NCI-H2029 (cell line): ENCODE data around the gene SUCO.

Experiments used
- DNase-seq: peaks from one replicate; lab custom pipeline; 2025; lab: John Stamatoyannopoulos, UW

Gene SUCO

GRCh38 chr1:172515436-172515835, 17.5 kb upstream of the SUCO start:
- DNase-seq = no peak

DNA sequence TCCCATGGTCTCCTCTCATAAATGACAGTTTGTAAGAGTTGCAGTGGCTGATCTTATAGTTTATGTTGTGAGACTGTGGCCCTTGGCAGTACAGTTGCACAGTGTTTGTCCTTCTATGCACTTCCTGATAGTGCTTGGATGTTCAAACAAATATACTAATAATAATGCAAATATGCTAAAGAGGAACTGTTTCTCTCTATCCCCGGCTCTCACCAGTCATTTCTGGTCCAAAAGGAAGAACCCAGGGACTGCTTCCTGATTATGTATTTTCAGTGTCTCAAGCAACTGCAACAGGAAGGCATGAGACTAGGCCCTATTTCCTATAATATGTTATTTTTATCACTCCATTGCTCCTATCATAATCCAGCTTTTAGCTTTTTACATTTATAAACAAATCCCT, 17.0 kb upstream of the SUCO start:
- no peak for DNase-seq

DNA sequence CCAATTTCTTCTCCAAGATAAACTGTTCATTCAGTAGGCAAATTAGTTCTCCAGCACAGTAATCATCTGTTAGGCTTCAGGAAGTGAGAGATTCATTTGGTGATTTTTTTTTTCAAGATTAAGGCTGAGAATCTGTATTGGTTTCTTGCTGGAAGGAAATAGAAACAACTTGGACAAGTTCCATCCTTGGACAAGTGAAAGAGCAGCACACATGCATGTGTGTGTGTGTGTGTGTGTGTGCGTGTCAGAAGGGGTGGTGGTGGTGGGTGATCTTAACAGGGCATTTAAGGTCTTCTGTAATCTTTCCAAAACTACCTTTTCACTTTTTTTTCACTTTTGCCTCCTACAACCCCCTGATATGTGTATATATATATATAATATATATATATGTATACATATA, 15.9 kb upstream of the SUCO start:
- no peak for DNase-seq

DNA sequence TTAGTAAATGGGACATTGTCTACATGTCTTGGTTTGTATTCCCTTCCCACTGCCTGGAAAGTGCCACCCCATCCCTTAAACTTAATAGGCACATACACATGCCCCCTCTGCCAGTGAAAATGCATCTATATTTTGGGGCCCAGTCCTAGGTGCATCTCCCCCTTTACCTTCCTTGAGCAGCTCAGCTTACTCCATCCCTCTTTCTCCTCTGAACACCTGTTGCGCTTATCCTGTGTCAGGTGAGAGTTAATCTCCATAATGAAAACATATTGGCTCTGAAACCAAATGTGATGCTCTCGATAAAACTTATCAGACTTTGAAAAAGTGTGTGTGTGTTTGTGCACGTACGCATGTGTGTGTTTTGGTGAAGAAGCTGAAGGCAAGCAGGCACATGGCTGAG, 15.4 kb upstream of the SUCO start:
- no peak for DNase-seq

- DNase-seq = no peak
These were observed 3.6 kb upstream of the SUCO start for GRCh38 chr1:172529304-172529703.

DNA sequence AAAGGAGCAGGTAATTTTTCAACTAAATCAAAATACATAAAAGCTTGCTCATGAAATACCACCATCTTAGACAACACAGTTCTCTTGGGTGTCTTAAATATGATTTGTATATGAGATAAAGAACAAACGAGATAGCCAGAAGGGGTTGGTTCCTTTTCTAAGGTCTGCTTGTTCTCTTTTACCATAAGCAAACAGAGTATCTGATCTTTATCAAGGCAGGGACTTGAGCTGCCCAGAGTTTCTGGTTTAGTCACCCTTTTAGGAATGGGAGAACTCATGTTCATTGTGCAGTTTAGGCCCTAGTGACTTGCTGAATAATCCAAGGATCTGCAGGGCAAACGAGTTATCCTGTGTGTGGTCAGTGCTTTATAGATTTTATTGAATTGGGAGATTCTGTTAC, 3.0 kb upstream of the SUCO start:
- DNase-seq = no peak

GRCh38 chr1:172531412-172532182, 1.4 kb upstream of the SUCO start:
- no peak for DNase-seq

- DNase-seq = peak; percentile 87
These were observed 709 bp upstream of the SUCO start for GRCh38 chr1:172532183-172532699.

GRCh38 chr1:172533513-172534151, 682 bp downstream of the SUCO start:
- no peak for DNase-seq

DNA sequence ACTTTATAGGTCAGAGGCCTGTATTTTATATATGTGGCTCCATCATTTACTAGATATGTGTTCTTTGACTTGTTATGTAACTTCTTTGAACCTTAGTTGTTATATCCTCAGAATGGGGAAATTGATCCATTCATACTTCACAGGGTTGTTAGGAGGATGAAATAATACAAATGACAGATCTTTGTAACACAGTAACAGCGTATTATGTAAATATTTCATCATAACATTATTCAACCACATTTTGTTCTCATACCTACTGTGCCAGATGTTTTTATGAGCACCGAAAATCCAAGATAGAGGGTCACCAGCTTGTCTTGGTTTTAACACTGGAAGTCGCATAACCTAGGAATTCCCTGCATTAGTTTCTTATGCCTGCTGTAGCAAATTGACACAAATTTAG, 3.3 kb downstream of the SUCO start:
- DNase-seq = no peak

GRCh38 chr1:172537366-172537765, 4.4 kb downstream of the SUCO start:
- no peak for DNase-seq

GRCh38 chr1:172537827-172538391, 5.0 kb downstream of the SUCO start:
- DNase-seq = no peak

DNA sequence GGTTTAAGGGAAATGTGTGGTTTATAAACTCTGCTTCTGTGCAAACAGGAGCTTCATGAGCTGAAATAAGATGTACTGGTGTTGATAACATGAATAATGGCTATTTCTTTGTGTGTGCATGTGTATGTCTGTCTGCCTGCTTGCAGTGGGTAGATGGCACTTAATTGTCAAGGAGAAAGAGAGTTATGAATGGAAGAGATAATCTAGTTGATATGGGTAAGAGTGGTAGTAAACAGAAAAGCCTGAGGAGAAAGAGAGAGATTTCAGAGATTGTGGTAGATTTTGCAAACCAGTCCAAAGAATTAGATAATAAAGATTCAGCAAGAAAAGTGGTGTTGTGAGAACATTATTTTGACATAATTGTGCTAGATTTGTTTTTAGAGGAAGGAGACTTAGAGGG, 7.7 kb downstream of the SUCO start:
- DNase-seq = no peak

DNA sequence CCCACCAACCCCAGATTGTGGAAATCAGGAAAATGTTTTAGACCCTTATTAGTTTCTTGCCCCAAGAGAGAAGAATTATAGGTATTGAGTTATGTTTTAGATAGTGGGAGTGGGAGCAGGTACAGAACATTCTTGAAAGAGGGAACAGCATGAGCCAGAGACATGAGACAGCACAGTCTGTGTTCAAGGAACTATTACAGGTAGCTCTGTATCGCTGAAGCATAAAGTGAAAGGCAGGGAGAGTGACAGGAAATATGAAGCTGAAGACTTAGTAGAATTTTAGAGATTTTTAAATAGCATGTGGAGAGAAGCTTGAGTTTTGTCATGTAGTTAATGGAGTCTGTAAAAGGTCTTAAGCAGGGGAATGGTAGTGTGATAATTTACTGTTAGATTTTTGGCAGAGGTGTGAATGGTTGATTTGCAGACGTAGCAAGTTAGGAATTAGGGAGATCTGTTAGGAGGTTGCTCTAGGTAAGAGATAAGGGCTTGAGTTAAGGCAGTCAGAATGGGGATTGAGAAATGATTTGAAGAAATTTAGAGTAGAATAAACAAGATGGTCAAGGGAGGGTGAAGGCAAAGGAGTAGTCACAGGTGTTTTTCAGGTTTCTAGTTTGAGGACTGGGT, 11.6 kb downstream of the SUCO start:
- DNase-seq = no peak

DNA sequence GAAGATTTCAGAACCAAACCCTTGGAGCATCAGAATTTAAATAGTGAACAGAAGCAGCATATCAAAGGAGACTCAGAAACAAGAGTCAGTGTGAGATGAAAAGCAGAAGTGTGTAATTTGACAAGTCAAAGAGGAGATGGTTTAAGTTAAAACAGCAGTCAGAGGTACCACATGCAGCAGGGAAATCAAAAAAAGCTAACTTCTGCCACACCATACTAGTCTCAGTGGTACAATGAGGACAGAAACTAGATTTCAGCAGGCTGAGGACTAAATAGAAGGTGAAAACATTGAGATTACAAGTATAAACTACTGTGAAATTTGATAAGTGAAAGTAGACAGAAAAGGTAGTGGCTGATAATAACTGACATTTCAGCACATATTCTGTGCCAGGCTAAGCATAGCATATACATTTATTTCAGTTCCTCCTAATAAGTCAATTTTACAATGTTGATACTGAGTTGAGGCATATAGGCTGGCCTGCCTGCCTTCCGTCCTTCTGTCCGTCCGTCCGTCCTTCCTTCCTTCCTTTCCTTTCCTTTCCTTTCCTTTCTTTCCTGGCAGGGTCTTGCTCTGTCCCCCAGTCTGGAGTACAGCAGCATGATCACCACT, 12.6 kb downstream of the SUCO start:
- DNase-seq = no peak

- DNase-seq = no peak
These were observed 14.1 kb downstream of the SUCO start for GRCh38 chr1:172547071-172547470.

GRCh38 chr1:172549621-172550280, 16.8 kb downstream of the SUCO start:
- DNase-seq = no peak

DNA sequence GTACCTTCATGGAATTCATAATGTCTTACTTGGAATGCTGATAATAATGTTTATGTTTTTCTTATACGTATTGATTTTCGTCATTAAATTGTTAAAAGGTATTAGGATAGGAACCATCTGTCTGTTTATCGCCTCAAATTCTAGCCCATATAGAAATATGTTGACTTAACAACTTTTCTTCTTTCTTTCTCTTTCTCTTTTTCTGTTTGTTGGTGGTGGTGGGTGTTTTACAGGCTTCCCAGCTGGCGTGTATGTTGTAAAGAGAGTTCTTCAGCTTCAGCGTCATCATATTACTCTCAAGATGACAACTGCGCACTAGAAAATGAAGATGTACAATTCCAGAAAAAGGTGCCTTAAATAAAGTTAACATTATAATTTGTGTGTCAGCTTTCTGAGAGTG, 18.3 kb downstream of the SUCO start:
- DNase-seq = no peak

- no peak for DNase-seq
These were observed 22.0 kb downstream of the SUCO start for GRCh38 chr1:172554915-172555314.

DNA sequence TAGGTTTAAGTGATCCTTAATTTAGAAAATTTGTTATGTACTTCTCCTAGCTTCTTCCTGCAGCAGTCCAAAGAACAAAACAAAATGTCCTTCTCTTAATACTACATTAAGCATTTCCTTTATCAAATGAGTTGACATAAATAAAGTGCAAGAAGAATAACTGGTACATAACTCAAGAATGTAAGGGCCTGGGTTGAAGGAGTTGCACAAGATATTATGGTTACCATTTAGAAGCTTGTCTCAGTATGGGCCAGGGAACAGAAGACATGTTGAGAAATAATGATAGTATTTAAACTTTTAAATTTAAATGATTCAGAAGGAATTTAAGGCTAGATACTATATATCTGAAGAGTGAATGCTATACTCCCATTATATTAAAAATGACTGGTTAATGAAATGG, 23.5 kb downstream of the SUCO start:
- no peak for DNase-seq

DNA sequence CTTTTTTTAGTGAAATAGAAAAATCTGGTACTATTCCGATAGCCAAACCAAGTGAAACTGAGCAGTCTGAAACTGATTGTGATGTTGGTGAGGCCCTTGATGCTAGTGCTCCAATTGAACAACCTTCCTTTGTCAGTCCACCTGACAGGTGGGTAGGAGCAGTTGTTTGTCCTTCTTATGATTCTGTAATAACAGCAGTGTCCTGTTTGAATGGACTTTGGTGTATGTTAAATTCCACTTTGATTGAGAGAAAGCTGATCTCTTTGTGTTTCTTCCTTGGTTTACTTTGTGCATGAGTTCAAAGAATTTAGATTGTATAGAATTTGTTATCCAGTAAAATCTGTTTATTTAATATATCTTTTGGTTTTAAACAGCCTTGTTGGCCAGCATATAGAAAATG, 24.3 kb downstream of the SUCO start:
- DNase-seq = no peak
